Measurements from ENCODE around the gene TMTC1. TPM values are rescaled to one million over a fixed set of nuclear protein-coding genes. Genes with fewer than 3 reads are reported as not detected.

Gene TMTC1
- total and polyA plus RNA-seq, 2 experiments from 2014 or later, result 4.8 to 24.3 TPM

GRCh38 chr12:29578731-29579130 lies 205.0 kb downstream of the TMTC1 start:
- no peaks in the 10 kb centered on the region for H3K79me2 ChIP-seq (replicated peaks; ENCODE audit: insufficient read depth)
- H4K20me1 ChIP-seq (replicated peaks; ENCODE audit: insufficient read depth), result no peaks in the 10 kb centered on the region
- Mint-ChIP-seq H3K27me3 (ENCODE audit: insufficient read depth, low read depth, poor library complexity) (no peaks in the 10 kb centered on the region), H3K9me3 (no peaks in the 10 kb centered on the region), H3K4me3 (no peak overlapping the region), H3K36me3 (ENCODE audit: low read depth) (no peaks in the 10 kb centered on the region), H3K27ac (no peak overlapping the region), H3K4me1 (peaks cover 3% of the 10 kb centered on the region)
- no peak for TF ChIP-seq JUNB (IDR thresholded peaks at IDR 0.05; ENCODE audit: unreplicated experiment)
- TF ChIP-seq EZH2phosphoT487 (IDR thresholded peaks at IDR 0.05; ENCODE audit: unreplicated experiment), result no peak
- TF ChIP-seq, protein P1, sequence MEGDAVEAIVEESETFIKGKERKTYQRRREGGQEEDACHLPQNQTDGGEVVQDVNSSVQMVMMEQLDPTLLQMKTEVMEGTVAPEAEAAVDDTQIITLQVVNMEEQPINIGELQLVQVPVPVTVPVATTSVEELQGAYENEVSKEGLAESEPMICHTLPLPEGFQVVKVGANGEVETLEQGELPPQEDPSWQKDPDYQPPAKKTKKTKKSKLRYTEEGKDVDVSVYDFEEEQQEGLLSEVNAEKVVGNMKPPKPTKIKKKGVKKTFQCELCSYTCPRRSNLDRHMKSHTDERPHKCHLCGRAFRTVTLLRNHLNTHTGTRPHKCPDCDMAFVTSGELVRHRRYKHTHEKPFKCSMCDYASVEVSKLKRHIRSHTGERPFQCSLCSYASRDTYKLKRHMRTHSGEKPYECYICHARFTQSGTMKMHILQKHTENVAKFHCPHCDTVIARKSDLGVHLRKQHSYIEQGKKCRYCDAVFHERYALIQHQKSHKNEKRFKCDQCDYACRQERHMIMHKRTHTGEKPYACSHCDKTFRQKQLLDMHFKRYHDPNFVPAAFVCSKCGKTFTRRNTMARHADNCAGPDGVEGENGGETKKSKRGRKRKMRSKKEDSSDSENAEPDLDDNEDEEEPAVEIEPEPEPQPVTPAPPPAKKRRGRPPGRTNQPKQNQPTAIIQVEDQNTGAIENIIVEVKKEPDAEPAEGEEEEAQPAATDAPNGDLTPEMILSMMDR (conservative IDR thresholded peaks at IDR 0.05; ENCODE audit: low read depth in 2 of 2), result no peak
- no peaks in the 10 kb centered on the region for H3K27me3 ChIP-seq (ENCODE audit: insufficient read depth)
- H3K4me2 ChIP-seq, result no peak overlapping the region
- H3F3A ChIP-seq (replicated peaks; ENCODE audit: low read depth), result no peaks in the 10 kb centered on the region
- H3K4me3 ChIP-seq, result no peak overlapping the region
- no peak overlapping the region for H2AFZ ChIP-seq
- H3K36me3 ChIP-seq (ENCODE audit: insufficient read depth), result no peaks in the 10 kb centered on the region
- H3K27ac ChIP-seq (ENCODE audit: low read depth), result no peak overlapping the region
- ATAC-seq, result no peak
- no peak for DNase-seq (ENCODE audit: low spot score)
- H3K9me2 ChIP-seq (ENCODE audit: insufficient read depth), result 0 out of 2 replicates have a peak, but pooled peaks cover 4% of the 10 kb centered on the region
- H3K4me1 ChIP-seq (ENCODE audit: insufficient read depth), result no peaks in the 10 kb centered on the region

- TF ChIP-seq, protein P2, sequence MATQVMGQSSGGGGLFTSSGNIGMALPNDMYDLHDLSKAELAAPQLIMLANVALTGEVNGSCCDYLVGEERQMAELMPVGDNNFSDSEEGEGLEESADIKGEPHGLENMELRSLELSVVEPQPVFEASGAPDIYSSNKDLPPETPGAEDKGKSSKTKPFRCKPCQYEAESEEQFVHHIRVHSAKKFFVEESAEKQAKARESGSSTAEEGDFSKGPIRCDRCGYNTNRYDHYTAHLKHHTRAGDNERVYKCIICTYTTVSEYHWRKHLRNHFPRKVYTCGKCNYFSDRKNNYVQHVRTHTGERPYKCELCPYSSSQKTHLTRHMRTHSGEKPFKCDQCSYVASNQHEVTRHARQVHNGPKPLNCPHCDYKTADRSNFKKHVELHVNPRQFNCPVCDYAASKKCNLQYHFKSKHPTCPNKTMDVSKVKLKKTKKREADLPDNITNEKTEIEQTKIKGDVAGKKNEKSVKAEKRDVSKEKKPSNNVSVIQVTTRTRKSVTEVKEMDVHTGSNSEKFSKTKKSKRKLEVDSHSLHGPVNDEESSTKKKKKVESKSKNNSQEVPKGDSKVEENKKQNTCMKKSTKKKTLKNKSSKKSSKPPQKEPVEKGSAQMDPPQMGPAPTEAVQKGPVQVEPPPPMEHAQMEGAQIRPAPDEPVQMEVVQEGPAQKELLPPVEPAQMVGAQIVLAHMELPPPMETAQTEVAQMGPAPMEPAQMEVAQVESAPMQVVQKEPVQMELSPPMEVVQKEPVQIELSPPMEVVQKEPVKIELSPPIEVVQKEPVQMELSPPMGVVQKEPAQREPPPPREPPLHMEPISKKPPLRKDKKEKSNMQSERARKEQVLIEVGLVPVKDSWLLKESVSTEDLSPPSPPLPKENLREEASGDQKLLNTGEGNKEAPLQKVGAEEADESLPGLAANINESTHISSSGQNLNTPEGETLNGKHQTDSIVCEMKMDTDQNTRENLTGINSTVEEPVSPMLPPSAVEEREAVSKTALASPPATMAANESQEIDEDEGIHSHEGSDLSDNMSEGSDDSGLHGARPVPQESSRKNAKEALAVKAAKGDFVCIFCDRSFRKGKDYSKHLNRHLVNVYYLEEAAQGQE (IDR thresholded peaks at IDR 0.05; ENCODE audit: unreplicated experiment), result no peak
- TF ChIP-seq JUNB (IDR thresholded peaks at IDR 0.05; ENCODE audit: unreplicated experiment), result no peak
- TF ChIP-seq CREB1 (CRISPR knock-in tag; IDR thresholded peaks at IDR 0.05; ENCODE audit: low read depth), result no peak
- TF ChIP-seq EZH2phosphoT487 (IDR thresholded peaks at IDR 0.05; ENCODE audit: unreplicated experiment), result no peak
- no peak for TF ChIP-seq EZH2 (IDR thresholded peaks at IDR 0.05; ENCODE audit: low read depth, unreplicated experiment)
- no peak for TF ChIP-seq ZNF114 (CRISPR knock-in tag; IDR thresholded peaks at IDR 0.05)
- TF ChIP-seq, protein P3, sequence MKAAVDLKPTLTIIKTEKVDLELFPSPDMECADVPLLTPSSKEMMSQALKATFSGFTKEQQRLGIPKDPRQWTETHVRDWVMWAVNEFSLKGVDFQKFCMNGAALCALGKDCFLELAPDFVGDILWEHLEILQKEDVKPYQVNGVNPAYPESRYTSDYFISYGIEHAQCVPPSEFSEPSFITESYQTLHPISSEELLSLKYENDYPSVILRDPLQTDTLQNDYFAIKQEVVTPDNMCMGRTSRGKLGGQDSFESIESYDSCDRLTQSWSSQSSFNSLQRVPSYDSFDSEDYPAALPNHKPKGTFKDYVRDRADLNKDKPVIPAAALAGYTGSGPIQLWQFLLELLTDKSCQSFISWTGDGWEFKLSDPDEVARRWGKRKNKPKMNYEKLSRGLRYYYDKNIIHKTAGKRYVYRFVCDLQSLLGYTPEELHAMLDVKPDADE (IDR thresholded peaks at IDR 0.05), result no peak
- TF ChIP-seq, protein P4, sequence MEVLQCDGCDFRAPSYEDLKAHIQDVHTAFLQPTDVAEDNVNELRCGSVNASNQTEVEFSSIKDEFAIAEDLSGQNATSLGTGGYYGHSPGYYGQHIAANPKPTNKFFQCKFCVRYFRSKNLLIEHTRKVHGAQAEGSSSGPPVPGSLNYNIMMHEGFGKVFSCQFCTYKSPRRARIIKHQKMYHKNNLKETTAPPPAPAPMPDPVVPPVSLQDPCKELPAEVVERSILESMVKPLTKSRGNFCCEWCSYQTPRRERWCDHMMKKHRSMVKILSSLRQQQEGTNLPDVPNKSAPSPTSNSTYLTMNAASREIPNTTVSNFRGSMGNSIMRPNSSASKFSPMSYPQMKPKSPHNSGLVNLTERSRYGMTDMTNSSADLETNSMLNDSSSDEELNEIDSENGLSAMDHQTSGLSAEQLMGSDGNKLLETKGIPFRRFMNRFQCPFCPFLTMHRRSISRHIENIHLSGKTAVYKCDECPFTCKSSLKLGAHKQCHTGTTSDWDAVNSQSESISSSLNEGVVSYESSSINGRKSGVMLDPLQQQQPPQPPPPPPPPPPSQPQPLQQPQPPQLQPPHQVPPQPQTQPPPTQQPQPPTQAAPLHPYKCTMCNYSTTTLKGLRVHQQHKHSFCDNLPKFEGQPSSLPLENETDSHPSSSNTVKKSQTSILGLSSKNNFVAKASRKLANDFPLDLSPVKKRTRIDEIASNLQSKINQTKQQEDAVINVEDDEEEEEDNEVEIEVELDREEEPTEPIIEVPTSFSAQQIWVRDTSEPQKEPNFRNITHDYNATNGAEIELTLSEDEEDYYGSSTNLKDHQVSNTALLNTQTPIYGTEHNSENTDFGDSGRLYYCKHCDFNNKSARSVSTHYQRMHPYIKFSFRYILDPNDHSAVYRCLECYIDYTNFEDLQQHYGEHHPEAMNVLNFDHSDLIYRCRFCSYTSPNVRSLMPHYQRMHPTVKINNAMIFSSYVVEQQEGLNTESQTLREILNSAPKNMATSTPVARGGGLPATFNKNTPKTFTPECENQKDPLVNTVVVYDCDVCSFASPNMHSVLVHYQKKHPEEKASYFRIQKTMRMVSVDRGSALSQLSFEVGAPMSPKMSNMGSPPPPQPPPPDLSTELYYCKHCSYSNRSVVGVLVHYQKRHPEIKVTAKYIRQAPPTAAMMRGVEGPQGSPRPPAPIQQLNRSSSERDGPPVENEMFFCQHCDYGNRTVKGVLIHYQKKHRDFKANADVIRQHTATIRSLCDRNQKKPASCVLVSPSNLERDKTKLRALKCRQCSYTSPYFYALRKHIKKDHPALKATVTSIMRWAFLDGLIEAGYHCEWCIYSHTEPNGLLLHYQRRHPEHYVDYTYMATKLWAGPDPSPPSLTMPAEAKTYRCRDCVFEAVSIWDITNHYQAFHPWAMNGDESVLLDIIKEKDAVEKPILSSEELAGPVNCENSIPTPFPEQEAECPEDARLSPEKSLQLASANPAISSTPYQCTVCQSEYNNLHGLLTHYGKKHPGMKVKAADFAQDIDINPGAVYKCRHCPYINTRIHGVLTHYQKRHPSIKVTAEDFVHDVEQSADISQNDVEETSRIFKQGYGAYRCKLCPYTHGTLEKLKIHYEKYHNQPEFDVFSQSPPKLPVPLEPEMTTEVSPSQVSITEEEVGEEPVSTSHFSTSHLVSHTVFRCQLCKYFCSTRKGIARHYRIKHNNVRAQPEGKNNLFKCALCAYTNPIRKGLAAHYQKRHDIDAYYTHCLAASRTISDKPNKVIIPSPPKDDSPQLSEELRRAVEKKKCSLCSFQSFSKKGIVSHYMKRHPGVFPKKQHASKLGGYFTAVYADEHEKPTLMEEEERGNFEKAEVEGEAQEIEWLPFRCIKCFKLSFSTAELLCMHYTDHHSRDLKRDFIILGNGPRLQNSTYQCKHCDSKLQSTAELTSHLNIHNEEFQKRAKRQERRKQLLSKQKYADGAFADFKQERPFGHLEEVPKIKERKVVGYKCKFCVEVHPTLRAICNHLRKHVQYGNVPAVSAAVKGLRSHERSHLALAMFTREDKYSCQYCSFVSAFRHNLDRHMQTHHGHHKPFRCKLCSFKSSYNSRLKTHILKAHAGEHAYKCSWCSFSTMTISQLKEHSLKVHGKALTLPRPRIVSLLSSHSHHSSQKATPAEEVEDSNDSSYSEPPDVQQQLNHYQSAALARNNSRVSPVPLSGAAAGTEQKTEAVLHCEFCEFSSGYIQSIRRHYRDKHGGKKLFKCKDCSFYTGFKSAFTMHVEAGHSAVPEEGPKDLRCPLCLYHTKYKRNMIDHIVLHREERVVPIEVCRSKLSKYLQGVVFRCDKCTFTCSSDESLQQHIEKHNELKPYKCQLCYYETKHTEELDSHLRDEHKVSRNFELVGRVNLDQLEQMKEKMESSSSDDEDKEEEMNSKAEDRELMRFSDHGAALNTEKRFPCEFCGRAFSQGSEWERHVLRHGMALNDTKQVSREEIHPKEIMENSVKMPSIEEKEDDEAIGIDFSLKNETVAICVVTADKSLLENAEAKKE (CRISPR knock-in tag; IDR thresholded peaks at IDR 0.05), result no peak
These were observed 205.7 kb downstream of the TMTC1 start for GRCh38 chr12:29578070-29578469.

More at GRCh38 chr12:29578070-29578469, 205.7 kb downstream of the TMTC1 start:
- H4K20me1 ChIP-seq (replicated peaks; ENCODE audit: insufficient read depth), result no peaks in the 10 kb centered on the region
- H3K27me3 ChIP-seq (ENCODE audit: insufficient read depth), result no peaks in the 10 kb centered on the region
- Mint-ChIP-seq H3K27ac (no peak overlapping the region), H3K4me3 (no peak overlapping the region), H3K27me3 (ENCODE audit: insufficient read depth, low read depth, poor library complexity) (no peaks in the 10 kb centered on the region), H3K4me1 (peaks cover 8% of the 10 kb centered on the region), H3K9me3 (no peaks in the 10 kb centered on the region), H3K36me3 (ENCODE audit: low read depth) (no peaks in the 10 kb centered on the region)
- no peak overlapping the region for H3K4me2 ChIP-seq
- no peak overlapping the region for H3K4me3 ChIP-seq
- no peak overlapping the region for H2AFZ ChIP-seq
- H3F3A ChIP-seq (replicated peaks; ENCODE audit: low read depth), result no peaks in the 10 kb centered on the region
- H3K4me1 ChIP-seq (ENCODE audit: insufficient read depth), result no peaks in the 10 kb centered on the region
- DNase-seq (ENCODE audit: low spot score) (no peak), ATAC-seq (no peak)
- no peaks in the 10 kb centered on the region for H3K36me3 ChIP-seq (ENCODE audit: insufficient read depth)
- no peaks in the 10 kb centered on the region for H3K79me2 ChIP-seq (replicated peaks; ENCODE audit: insufficient read depth)
- 0 out of 2 replicates have a peak, but pooled peaks cover 4% of the 10 kb centered on the region for H3K9me2 ChIP-seq (ENCODE audit: insufficient read depth)
- H3K27ac ChIP-seq (ENCODE audit: low read depth), result no peak overlapping the region
